RWPE1 (cell line): ENCODE measurements around the gene BSN.
A peak's percentile ranks its signal among the peaks of the same experiment; 100 is the strongest.

Experiments used
- CTCF ChIA-PET: fragments of 350-600 bp; sonication (Branson Sonifier 250); formaldehyde crosslinking; extraction: SDS; loops from one replicate; lab custom pipeline; 2021; lab: Yijun Ruan, JAX
- POLR2A ChIA-PET: fragments of 400-600 bp; formaldehyde crosslinking; extraction: SDS; loops from one replicate; lab custom pipeline; 2020; ENCODE audit warnings: antibody characterized with exemption; ENCODE audit not compliant: low non-redundant PET; lab: Yijun Ruan, JAX
- DNase-seq: peaks from one replicate; pipeline ENCODE4 v3.0.0; 2012; ENCODE audit warnings: low spot score
- H3K27ac ChIP-seq: fragments of 450-650 bp; 2 replicates; pipeline ENCODE4 v1.5.1; 2017
- TF ChIP-seq, protein P1 (sequence below): fragments of 450-650 bp; conservative IDR thresholded peaks from 2 replicates; pipeline ENCODE4 v1.5.1; 2017; ENCODE audit warnings: low read depth, mild to moderate bottlenecking

The BSN gene, protein sequence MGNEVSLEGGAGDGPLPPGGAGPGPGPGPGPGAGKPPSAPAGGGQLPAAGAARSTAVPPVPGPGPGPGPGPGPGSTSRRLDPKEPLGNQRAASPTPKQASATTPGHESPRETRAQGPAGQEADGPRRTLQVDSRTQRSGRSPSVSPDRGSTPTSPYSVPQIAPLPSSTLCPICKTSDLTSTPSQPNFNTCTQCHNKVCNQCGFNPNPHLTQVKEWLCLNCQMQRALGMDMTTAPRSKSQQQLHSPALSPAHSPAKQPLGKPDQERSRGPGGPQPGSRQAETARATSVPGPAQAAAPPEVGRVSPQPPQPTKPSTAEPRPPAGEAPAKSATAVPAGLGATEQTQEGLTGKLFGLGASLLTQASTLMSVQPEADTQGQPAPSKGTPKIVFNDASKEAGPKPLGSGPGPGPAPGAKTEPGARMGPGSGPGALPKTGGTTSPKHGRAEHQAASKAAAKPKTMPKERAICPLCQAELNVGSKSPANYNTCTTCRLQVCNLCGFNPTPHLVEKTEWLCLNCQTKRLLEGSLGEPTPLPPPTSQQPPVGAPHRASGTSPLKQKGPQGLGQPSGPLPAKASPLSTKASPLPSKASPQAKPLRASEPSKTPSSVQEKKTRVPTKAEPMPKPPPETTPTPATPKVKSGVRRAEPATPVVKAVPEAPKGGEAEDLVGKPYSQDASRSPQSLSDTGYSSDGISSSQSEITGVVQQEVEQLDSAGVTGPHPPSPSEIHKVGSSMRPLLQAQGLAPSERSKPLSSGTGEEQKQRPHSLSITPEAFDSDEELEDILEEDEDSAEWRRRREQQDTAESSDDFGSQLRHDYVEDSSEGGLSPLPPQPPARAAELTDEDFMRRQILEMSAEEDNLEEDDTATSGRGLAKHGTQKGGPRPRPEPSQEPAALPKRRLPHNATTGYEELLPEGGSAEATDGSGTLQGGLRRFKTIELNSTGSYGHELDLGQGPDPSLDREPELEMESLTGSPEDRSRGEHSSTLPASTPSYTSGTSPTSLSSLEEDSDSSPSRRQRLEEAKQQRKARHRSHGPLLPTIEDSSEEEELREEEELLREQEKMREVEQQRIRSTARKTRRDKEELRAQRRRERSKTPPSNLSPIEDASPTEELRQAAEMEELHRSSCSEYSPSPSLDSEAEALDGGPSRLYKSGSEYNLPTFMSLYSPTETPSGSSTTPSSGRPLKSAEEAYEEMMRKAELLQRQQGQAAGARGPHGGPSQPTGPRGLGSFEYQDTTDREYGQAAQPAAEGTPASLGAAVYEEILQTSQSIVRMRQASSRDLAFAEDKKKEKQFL (N-terminal part only)

DNA sequence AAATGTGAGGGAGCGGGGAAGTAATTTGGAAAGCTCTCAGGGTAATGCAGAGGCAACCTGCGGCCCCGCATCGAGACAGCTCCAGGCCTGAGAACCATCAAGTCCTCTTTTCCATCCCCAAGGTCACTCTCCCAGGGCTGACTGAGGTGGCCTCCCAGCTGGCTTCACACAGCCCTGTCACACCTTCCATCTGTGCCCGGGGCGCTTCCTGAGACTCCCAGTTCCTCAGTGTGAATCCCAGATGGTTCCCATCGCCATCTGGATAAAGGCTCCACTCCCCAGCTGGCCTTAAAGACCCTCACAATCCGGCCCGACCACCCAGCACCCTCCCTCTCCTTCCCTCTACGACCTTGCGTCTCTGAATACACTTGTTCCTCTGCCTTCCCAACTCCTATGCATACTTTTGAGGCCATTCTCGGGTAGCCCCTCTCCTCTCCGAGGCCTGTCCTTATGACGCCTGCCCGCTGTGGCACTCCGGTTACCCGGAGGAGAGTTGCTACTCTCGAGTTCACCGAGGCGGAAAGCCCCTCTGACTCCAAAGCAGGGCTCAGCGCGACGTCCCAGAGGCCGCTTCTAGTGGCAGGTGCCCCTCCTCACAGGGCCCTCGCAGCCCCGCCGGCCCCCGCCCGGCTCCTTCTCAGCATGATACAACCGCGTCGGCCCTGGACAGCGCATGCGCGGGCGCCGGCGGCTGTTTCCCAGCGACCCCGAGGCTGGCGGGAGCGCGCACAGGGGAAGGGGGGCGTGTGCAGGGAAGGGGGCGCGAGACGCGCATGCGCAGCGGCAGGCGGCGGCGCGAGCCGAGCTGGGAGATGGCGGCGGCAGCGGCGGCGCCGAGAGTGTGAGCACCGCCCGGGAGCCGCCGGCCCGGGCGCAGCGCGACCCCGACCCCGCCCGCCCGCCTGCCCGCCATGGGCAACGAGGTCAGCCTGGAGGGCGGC lies at the start of gene BSN:
BSN (plus strand) TSS at position 786 of the 941 bp plus-strand sequence; CDS start at position 912, 126 bp downstream.
- peak within 1 kb of the TSS; percentile 65 for H3K27ac ChIP-seq
- peak; percentile 92 for DNase-seq
- TF ChIP-seq, protein P1, sequence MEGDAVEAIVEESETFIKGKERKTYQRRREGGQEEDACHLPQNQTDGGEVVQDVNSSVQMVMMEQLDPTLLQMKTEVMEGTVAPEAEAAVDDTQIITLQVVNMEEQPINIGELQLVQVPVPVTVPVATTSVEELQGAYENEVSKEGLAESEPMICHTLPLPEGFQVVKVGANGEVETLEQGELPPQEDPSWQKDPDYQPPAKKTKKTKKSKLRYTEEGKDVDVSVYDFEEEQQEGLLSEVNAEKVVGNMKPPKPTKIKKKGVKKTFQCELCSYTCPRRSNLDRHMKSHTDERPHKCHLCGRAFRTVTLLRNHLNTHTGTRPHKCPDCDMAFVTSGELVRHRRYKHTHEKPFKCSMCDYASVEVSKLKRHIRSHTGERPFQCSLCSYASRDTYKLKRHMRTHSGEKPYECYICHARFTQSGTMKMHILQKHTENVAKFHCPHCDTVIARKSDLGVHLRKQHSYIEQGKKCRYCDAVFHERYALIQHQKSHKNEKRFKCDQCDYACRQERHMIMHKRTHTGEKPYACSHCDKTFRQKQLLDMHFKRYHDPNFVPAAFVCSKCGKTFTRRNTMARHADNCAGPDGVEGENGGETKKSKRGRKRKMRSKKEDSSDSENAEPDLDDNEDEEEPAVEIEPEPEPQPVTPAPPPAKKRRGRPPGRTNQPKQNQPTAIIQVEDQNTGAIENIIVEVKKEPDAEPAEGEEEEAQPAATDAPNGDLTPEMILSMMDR, result no peak
- POLR2A ChIA-PET, result no interaction called here
- CTCF ChIA-PET, result interaction anchor here (0.7 to 1.0 kb wide), 2 partner anchors 14 to 117 kb away, joined by 3 to 4 read pairs; no protein-coding TSS in a partner anchor

DNA sequence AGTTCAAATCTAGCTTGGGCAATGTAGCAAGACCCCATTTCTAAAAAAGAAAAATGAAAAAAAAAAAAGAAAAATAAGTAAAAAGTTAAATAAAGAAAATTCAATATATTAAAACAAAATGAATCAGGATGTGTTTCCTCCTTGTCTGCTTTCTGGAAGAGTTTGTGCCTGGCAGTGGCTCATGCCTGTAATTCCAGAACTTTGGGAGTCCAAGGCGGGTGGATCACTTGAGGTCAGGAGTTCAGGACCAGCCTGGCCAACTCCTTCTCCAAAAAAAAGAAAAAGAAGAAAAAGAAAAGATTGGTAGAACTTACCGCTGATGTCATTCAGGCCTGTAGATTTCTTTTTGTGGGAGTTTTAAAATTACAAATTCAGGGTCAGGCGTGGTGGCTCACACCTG lies 47.4 kb upstream of the BSN start:
- TF ChIP-seq, protein P1, result no peak
- no peak for DNase-seq
- ChIA-PET POLR2A (no interaction called here), CTCF (interaction anchor here (0.6 to 0.7 kb wide), 2 partner anchors 148 to 307 kb away, joined by 3 to 8 read pairs; a partner anchor contains a TSS)
- H3K27ac ChIP-seq, result no peak overlapping the region

DNA sequence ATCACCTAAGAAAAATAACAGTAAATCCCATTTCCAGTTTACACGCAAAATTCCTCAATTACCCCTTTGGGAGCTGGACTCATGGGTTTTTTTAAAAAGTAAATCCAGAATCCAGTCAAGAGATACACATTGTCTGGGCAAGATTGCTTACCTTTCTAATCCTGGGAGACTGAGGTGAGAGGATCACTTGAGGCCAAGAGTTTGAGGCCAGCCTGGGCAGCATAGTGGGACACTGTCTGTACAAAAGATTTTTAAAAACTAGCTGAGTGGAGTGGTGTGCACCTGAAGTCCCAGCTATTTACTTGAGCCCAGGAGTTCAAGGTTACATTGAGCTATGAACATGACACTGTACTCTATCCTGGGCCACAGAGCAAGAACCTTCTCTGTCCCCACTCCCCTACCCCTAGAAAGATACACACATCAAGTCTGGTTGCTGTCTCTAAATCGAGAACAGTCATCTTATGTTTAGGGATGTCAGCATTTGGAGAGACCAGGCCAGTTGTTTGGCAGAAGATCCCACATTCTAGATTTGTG lies 45.2 kb upstream of the BSN start:
- ChIA-PET POLR2A (no interaction called here), CTCF (no interaction called here)
- DNase-seq, result no peak
- no peak overlapping the region for H3K27ac ChIP-seq
- TF ChIP-seq, protein P1, result no peak

DNA sequence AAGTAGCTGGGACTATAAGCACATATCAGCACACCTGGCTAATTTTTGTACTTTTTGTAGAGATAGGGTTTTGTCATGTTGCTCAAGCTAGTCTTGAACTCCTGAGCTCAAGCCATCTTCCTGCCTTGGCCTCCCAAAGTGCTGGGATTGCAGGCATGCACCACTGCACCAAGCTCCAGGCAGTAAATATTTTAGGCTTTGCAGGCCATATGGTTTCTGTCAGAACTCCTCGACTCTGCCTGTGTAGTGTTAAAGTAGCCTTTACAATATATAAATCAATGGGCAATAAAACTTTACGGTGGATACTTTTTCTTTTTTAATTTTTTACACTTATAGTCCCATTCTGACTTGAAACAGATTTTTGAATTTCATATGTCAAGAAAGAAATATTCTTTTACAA lies 42.6 kb upstream of the BSN start:
- TF ChIP-seq, protein P1, result no peak
- H3K27ac ChIP-seq, result no peak overlapping the region
- DNase-seq, result no peak
- ChIA-PET CTCF (no interaction called here), POLR2A (no interaction called here)

DNA sequence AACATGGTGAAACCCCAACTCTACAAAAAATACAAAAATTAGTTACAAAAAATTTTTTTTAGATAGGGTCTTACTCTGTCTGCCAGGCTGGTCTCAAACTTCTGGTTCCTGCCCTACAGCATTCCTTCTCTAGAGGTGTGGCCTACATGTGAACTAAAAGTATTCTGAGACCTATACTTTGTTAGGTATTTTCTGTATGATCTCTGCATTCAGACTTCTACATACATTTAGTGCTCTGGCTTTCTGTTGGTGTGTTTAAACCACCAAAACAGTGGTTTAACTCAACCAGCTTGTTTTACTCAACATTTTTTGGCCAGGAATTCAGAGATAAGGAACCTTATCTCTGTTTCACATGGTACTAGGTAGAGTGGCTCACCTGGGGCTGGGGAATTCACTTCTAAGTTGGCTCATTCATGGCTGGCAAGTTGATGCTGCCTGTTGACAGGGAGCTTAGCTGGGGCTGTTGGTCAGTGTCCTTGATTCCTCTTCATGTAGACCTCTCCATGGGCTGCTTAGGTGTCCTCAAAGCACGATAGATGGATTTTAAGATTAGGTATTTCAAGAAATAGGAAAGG lies 41.4 kb upstream of the BSN start:
- ChIA-PET CTCF (interaction anchor here (0.6 kb wide), 1 partner anchor 15 kb away, joined by 4 read pairs; no protein-coding TSS in a partner anchor), POLR2A (no interaction called here)
- no peak overlapping the region for H3K27ac ChIP-seq
- TF ChIP-seq, protein P1, result no peak
- DNase-seq, result no peak
